KMS-11 (cell line): ENCODE results near the gene ZNF500.

ENCODE experiments used
- H2AFZ ChIP-seq: fragments of 200-600 bp; sonication (generic); 2 replicates; pipeline ENCODE4 v1.6.1; 2016; ENCODE audit warnings: antibody characterized with exemption, mixed run types, low read depth
- H3K27ac ChIP-seq: fragments of 200-600 bp; sonication (generic); 2 replicates; pipeline ENCODE4 v1.6.1; 2016; ENCODE audit warnings: mild to moderate bottlenecking, mixed run types
- H3K27me3 ChIP-seq: fragments of 200-600 bp; sonication (generic); 2 replicates; pipeline ENCODE4 v1.6.1; 2017; ENCODE audit warnings: mild to moderate bottlenecking, low read depth, mixed run types, moderate library complexity; ENCODE audit not compliant: insufficient read depth
- H3K36me3 ChIP-seq: fragments of 200-600 bp; sonication (generic); 2 replicates; pipeline ENCODE4 v1.6.1; 2017; ENCODE audit warnings: mild to moderate bottlenecking, mixed run types; ENCODE audit not compliant: insufficient read depth
- H3K4me1 ChIP-seq: fragments of 200-600 bp; sonication (generic); 2 replicates; pipeline ENCODE4 v1.6.1; 2016; ENCODE audit warnings: mild to moderate bottlenecking, low read depth, mixed run types; ENCODE audit not compliant: poor library complexity, severe bottlenecking
- H3K4me2 ChIP-seq: fragments of 200-600 bp; sonication (generic); 2 replicates; pipeline ENCODE4 v1.7.0; 2016; ENCODE audit warnings: mild to moderate bottlenecking, mixed run types
- H3K4me3 ChIP-seq: fragments of 200-600 bp; sonication (generic); IDR thresholded peaks from 2 replicates; pipeline ENCODE4 v1.6.1; 2017; ENCODE audit warnings: low read depth, low read length, mixed read lengths; ENCODE audit not compliant: insufficient read depth
- H3K79me2 ChIP-seq: fragments of 200-600 bp; sonication (generic); 2 replicates; pipeline ENCODE4 v1.6.1; 2016; ENCODE audit warnings: low read depth, mixed run types; ENCODE audit not compliant: insufficient read depth
- H3K9ac ChIP-seq: fragments of 200-600 bp; sonication (generic); 2 replicates; pipeline ENCODE4 v1.6.1; 2016; ENCODE audit warnings: mild to moderate bottlenecking, mixed run types
- H4K20me1 ChIP-seq: fragments of 200-600 bp; sonication (generic); 2 replicates; pipeline ENCODE4 v1.6.1; 2016; ENCODE audit warnings: mild to moderate bottlenecking, mixed run types; ENCODE audit not compliant: insufficient read depth
- CTCF ChIP-seq: fragments of 200-600 bp; sonication (generic); conservative IDR thresholded peaks from 2 replicates; pipeline ENCODE4 v1.6.1; 2017; ENCODE audit warnings: low read depth, mild to moderate bottlenecking, antibody characterized with exemption, low read length, moderate library complexity, mixed read lengths

Gene ZNF500

GRCh38 chr16:4746991-4747574, 19.9 kb downstream of the ZNF500 start:
- no peaks in the 10 kb centered on the region for H3K4me1 ChIP-seq
- H4K20me1 ChIP-seq, result no peaks in the 10 kb centered on the region
- no peak overlapping the region for H3K9ac ChIP-seq
- TF ChIP-seq CTCF, result no peak
- no peak overlapping the region for H2AFZ ChIP-seq
- H3K36me3 ChIP-seq, result no peaks in the 10 kb centered on the region
- H3K4me3 ChIP-seq, result no peak overlapping the region
- H3K79me2 ChIP-seq, result no peaks in the 10 kb centered on the region
- no peak overlapping the region for H3K4me2 ChIP-seq
- no peak overlapping the region for H3K27ac ChIP-seq
- H3K27me3 ChIP-seq, result no peaks in the 10 kb centered on the region

- no peak for TF ChIP-seq CTCF
- no peaks in the 10 kb centered on the region for H3K36me3 ChIP-seq
- H3K4me3 ChIP-seq, result no peak overlapping the region
- H2AFZ ChIP-seq, result no peak overlapping the region
- H3K9ac ChIP-seq, result no peak overlapping the region
- H3K4me2 ChIP-seq, result no peak overlapping the region
- no peaks in the 10 kb centered on the region for H4K20me1 ChIP-seq
- no peaks in the 10 kb centered on the region for H3K27me3 ChIP-seq
- H3K4me1 ChIP-seq, result no peaks in the 10 kb centered on the region
- H3K79me2 ChIP-seq, result no peaks in the 10 kb centered on the region
- no peak overlapping the region for H3K27ac ChIP-seq
Observed at GRCh38 chr16:4746215-4746614, 20.7 kb downstream of the ZNF500 start.

DNA sequence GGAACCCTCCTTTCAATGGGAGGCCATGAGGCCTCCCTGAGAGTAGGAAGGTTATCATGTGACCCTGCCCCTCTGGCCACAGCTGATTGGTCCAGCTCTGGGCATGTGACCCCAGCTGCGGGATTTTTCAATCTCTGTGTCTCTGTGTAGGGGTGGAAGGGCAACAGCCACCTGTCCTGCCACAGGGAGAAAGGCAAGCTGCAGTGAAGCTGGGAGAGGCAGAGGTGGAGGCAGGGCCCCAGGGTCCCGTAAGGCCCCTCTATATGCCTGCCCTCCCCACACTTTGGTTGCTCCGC, 21.7 kb downstream of the ZNF500 start:
- no peak overlapping the region for H2AFZ ChIP-seq
- no peak for TF ChIP-seq CTCF
- H3K4me1 ChIP-seq, result no peaks in the 10 kb centered on the region
- H3K79me2 ChIP-seq, result no peaks in the 10 kb centered on the region
- no peak overlapping the region for H3K27ac ChIP-seq
- H3K9ac ChIP-seq, result no peak overlapping the region
- H3K4me3 ChIP-seq, result no peak overlapping the region
- H3K4me2 ChIP-seq, result no peak overlapping the region
- H3K36me3 ChIP-seq, result no peaks in the 10 kb centered on the region
- H3K27me3 ChIP-seq, result no peaks in the 10 kb centered on the region
- no peaks in the 10 kb centered on the region for H4K20me1 ChIP-seq

DNA sequence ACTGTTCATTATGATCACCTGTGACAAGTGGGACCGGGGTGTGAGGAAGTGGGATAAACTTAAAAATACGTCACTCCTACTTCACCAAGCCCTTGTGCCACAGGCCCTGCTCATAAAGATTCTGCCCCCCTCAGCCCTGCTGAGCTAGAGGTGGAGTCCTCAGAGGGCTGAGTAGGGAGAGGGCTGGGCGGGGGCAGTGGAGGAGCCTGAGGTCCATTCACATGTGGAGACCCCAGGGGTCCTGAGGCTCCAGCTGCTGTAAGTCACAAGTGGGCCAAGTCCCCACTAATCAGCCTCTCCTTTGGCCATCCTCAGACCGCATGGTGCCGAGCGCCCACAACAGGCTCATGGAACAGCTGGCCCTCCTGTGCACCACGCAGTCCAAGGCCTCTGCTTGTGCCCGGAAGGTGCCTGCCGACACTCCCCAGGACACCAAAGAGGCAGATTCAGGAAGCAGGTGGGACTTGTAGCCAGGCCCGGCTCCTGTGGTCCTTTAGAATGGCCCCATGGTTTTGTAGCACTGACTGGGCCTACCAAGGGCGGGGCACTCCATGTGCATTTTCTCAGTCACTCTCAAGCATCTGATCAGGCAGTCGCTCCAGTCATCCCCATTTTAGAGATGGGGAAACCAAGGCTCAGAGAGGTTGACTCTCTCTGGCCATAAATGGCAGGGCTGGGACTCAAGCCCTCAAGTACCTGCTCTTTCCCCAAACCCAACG, 22.2 kb downstream of the ZNF500 start:
- no peak for TF ChIP-seq CTCF
- H3K4me1 ChIP-seq, result no peaks in the 10 kb centered on the region
- H4K20me1 ChIP-seq, result no peaks in the 10 kb centered on the region
- H3K36me3 ChIP-seq, result no peaks in the 10 kb centered on the region
- H2AFZ ChIP-seq, result no peak overlapping the region
- H3K4me3 ChIP-seq, result no peak overlapping the region
- H3K27me3 ChIP-seq, result no peaks in the 10 kb centered on the region
- H3K9ac ChIP-seq, result no peak overlapping the region
- H3K27ac ChIP-seq, result no peak overlapping the region
- no peaks in the 10 kb centered on the region for H3K79me2 ChIP-seq
- no peak overlapping the region for H3K4me2 ChIP-seq
